Effector memory CD8-positive, alpha-beta T cell (primary cell): Measurements from ENCODE around the gene SHOX.
"Not testable (repeated sequence)": the region's sequence is repeated elsewhere in the genome, so short reads cannot be mapped to it uniquely, and the experiment has no call there.

Experiments used
- ATAC-seq: fragments of 150-1000 bp; cut with Tn5 transposase; replicated peaks from 2 replicates; pipeline ENCODE4 v1.10.0; 2021; ENCODE audit warnings: mild to moderate bottlenecking, moderate library complexity
- DNase-seq, 3 experiments: peaks; one replicate each; pipeline ENCODE4 v3.0.0; 2021
- H3K27ac Mint-ChIP-seq, 2 donors: one replicate each; pipeline ENCODE4 v1.8.0; 2022; ENCODE audit warnings: mild to moderate bottlenecking in 2 of 2, mixed read lengths in 2 of 2, moderate library complexity in 2 of 2
- H3K27me3 Mint-ChIP-seq, 2 donors: one replicate each; pipeline ENCODE4 v1.8.0; 2022; ENCODE audit warnings: mixed read lengths in 2 of 2
- H3K36me3 Mint-ChIP-seq: one replicate; pipeline ENCODE4 v1.8.0; 2022; ENCODE audit warnings: mild to moderate bottlenecking, moderate library complexity, mixed read lengths; ENCODE audit not compliant: insufficient read depth
- H3K4me1 Mint-ChIP-seq, 2 donors: one replicate each; pipeline ENCODE4 v1.8.0; 2022; ENCODE audit warnings: low read depth in 2 of 2, mixed read lengths in 2 of 2
- H3K4me3 Mint-ChIP-seq, 2 donors: one replicate each; pipeline ENCODE4 v1.8.0; 2022; ENCODE audit warnings: mild to moderate bottlenecking in 2 of 2, mixed read lengths in 2 of 2, moderate library complexity in 2 of 2
- H3K9me3 Mint-ChIP-seq, 2 donors: one replicate each; pipeline ENCODE4 v1.8.0; 2022; ENCODE audit warnings: mixed read lengths in 2 of 2

The SHOX gene

DNA sequence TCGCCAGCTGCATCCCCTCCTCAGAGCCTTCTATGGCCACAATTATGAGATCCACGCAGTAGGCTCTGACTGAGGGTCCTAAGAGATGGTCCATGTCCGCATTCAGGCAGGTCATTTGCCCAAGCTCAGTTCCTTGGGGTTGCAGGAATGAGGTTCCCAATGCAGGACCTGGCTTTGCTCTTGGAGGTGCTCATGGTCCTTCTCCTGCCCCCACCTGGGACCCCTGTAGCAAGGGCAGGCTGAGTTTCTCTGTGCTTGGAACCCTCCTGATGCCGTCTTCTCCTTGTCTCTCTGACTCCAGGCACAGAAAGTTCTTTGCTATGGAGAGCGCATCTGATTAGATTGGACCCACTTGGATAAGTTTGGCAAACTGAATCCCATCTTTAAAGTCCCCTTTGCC lies 16.5 kb upstream of the SHOX start:
- Mint-ChIP-seq H3K27me3 (peaks cover 10 to 18% of the 10 kb centered on the region in 2 donors), H3K36me3 (no peaks in the 10 kb centered on the region), H3K4me1 (no peaks in the 10 kb centered on the region), H3K4me3 (no peak overlapping the region), H3K9me3 (peaks cover 23 to 37% of the 10 kb centered on the region in 2 donors), H3K27ac (no peak overlapping the region)
- ATAC-seq (no peak), DNase-seq (no peak)

DNA sequence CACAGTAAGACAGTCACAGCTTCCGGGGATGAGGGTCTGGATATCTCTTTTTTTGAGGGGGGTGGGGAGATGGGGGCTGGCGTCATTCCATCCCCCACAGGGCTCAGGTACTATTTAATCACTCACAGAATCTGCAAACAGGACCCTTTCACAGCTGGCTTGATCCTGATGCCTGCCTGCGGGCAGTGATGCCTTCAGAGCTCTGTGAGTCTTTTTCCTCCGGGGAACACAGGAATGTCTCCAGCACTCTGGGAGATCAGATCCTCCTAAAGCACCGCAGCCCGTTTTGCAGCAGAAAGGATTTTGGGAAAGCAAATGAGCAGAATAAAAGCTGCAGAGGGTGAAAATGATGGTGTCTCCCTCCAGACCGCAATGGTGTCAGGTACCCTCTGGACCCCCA lies 13.2 kb upstream of the SHOX start:
- H3K4me3 Mint-ChIP-seq = no peak overlapping the region
- no peak for ATAC-seq
- peaks cover 0 to 4% of the 10 kb centered on the region in 2 donors for H3K4me1 Mint-ChIP-seq
- H3K27me3 Mint-ChIP-seq = peaks cover 10 to 24% of the 10 kb centered on the region in 2 donors
- no peak for DNase-seq
- no peaks in the 10 kb centered on the region for H3K36me3 Mint-ChIP-seq
- H3K9me3 Mint-ChIP-seq = peaks cover 21 to 24% of the 10 kb centered on the region in 2 donors
- no peak overlapping the region for H3K27ac Mint-ChIP-seq

DNA sequence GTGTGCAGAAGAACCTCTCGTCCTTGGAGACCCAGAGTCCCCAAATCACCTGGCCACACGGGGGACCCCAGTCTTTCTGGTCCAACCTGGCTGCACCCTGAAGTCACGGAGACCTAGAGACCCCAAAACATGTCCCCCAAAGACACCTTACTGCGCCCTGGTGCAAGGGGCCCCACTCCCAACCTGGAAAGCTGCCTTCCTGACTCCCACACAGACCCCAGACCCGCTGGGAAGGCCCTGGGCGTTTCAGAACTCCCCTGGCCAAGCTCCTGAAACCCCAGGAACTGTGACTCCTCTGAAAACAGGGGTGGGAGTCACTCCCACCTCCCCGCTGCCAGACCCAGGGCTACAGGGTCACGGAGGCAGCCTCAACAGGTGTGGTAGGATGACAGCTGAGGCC lies 12.7 kb upstream of the SHOX start:
- DNase-seq (no peak), ATAC-seq (no peak)
- Mint-ChIP-seq H3K27ac (no peak overlapping the region), H3K36me3 (no peaks in the 10 kb centered on the region), H3K27me3 (peaks cover 10 to 29% of the 10 kb centered on the region in 2 donors), H3K9me3 (peaks cover 23 to 26% of the 10 kb centered on the region in 2 donors), H3K4me1 (peaks cover 0 to 9% of the 10 kb centered on the region in 2 donors), H3K4me3 (no peak overlapping the region)

DNA sequence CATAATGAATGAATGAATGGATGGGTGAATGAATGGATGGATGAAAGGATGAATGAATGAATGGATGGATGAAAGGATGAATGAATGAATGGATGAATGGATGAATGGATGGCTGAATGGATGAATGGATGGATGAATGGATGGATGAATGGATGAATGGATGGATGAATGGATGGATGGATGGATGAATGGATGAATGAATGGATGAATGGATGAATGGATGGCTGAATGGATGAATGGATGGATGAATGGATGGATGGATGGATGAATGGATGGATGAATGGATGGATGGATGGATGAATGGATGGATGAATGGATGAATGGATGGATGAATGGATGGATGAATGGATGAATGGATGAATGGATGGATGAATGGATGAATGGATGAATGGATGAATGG lies 12.3 kb upstream of the SHOX start:
- not testable (repeated sequence) for H3K27ac Mint-ChIP-seq, H3K4me3 Mint-ChIP-seq, H3K36me3 Mint-ChIP-seq, DNase-seq, ATAC-seq
- peaks cover 19 to 23% of the 10 kb centered on the region in 2 donors for H3K9me3 Mint-ChIP-seq
- peaks cover 0 to 13% of the 10 kb centered on the region in 2 donors for H3K4me1 Mint-ChIP-seq
- H3K27me3 Mint-ChIP-seq = peaks cover 10 to 33% of the 10 kb centered on the region in 2 donors

DNA sequence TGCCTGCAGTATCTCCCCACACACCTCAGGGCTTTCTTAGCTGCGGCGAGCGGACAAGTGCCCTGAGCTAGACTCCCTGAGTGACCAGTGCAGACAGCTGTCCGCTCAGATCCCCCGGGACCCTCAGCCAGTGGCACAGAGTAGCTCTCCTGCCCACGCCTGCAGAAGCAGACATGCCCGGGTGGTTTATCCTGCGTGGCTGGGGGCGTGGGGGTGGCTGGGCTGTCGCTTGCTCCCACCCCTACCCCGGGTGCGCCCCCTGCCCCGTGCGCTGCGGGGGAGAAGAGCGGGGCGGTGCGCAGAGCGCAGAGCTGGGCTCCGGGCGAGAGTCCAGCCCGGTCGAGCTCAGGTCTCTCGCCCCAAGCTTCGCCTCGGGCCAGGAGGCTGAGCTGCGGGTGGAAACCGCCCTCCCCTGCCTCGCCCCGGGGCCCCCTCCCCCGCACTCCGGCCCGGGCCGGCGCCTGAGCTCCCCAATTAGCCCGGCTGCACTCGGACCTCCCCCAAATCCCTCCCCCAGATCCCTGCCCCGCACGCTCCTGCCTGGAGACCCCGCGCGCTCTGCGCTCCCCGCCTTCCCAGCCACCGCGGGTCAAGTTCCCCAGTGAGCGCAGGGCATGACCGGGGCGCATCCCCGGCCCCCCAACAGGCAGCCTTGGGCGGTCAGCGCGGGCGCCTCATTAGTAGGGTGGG lies 11.7 kb upstream of the SHOX start:
- DNase-seq (no peak), ATAC-seq (no peak)
- Mint-ChIP-seq H3K27ac (no peak overlapping the region), H3K4me3 (no peak overlapping the region), H3K36me3 (no peaks in the 10 kb centered on the region), H3K27me3 (peaks cover 10 to 36% of the 10 kb centered on the region in 2 donors), H3K9me3 (peaks cover 17 to 22% of the 10 kb centered on the region in 2 donors), H3K4me1 (peaks cover 0 to 14% of the 10 kb centered on the region in 2 donors)

DNA sequence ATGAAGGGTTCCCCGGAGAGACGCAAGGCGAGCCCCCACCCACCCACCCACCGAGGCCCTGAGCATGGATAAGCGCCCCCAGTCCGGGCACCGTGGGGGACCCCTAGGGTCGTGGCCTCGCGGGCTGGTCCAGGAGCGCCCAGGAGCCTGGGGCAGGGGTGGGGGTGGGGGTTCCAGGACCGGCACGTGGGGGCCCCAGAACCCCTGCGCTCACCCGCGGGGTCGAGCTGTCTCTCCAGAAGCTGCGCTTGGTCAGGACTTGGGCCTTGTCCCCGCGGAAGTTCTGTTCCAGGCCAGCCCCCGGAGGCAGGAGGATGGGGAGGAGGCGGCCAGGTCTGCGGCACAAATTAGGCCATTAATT lies 11.2 kb upstream of the SHOX start:
- DNase-seq = no peak

DNA sequence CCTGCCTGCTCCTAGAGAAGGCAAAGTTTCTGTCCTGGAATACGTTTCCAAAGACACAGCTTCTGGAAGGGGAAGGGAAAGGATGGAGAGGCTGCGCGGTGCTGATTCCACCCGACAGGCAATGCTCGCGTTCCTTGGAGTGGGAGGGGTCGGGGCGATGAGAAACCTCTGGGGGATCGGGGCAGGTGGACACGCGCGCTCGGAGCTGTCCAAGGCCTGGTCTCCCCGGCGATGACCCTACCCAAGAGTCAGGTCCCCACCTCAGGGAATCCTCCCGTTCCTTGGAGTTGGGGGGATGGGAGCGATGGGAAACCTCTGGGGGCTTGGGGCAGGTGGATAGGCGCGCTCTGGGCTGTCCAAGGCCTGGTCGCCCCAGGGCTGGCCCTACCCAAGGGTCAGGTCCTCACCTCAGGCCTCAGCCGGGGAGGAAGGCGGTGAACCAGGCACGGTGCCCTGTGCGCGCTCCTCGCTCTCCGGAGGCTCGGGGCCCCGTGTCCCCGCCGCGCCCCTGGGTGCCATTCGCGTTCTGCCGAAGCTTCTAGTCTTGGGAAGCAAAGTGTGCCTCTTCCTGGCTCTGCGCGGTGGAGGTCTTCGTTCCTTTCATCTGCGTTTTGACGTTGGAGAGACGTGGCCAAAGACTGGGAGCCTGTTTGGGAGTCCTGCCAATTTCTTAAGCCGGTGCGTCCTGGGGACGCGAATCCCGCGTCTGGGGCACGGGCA lies 10.6 kb upstream of the SHOX start:
- H3K27ac Mint-ChIP-seq = no peak overlapping the region
- H3K4me1 Mint-ChIP-seq = peaks cover 0 to 14% of the 10 kb centered on the region in 2 donors
- DNase-seq (no peak), ATAC-seq (no peak)
- H3K9me3 Mint-ChIP-seq = peaks cover 8 to 16% of the 10 kb centered on the region in 2 donors
- peaks cover 10 to 27% of the 10 kb centered on the region in 2 donors for H3K27me3 Mint-ChIP-seq
- no peaks in the 10 kb centered on the region for H3K36me3 Mint-ChIP-seq
- no peak overlapping the region for H3K4me3 Mint-ChIP-seq

More for the DNA sequence above, 11.2 kb upstream of the SHOX start:
- no peak for ATAC-seq
- Mint-ChIP-seq H3K27me3 (peaks cover 10 to 31% of the 10 kb centered on the region in 2 donors), H3K4me1 (peaks cover 0 to 14% of the 10 kb centered on the region in 2 donors), H3K4me3 (no peak overlapping the region), H3K9me3 (peaks cover 12 to 19% of the 10 kb centered on the region in 2 donors), H3K36me3 (no peaks in the 10 kb centered on the region), H3K27ac (no peak overlapping the region)

DNA sequence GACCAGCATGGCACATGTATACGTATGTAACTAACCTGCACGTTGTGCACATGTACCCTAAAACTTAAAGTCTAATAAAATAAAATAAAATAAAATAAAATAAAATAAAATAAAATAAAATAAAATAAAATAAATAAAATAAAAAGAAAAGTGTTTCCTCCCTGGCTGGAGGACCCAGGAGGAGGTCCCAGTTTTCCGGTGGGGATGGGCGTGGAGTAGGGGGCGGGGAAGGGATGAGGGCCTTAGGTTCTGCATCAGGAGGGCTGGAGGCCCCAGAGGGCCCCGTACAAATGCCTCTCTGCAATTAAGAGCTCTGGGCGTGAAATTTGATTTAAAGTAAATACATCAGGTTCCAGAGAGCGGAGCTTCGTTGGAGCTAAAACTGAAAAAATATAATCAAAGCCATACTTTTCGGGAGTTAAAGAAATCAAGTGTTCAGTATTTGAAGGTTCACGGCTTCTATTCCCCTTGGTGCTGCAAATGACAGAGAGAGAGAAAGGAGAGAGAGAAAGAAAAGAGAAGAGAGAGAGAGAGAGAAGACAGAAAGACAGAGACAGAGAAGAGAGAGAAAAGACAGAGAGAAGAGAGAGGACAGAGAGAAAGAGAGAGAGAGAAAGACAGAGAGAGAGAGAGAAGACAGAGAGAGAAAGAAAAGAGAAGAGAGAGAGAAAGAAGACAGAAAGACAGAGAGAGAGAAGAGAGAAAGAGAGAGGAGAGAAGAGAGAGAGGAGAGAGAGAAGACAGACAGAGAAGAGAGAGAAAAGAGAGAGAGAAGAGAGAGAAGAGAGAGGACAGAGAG lies 8.7 kb upstream of the SHOX start:
- ATAC-seq = no peak
- DNase-seq = no peak
- peaks cover 0 to 27% of the 10 kb centered on the region in 2 donors for H3K4me1 Mint-ChIP-seq
- H3K9me3 Mint-ChIP-seq = peaks cover 16 to 27% of the 10 kb centered on the region in 2 donors
- peaks cover 10 to 27% of the 10 kb centered on the region in 2 donors for H3K27me3 Mint-ChIP-seq
- H3K27ac Mint-ChIP-seq = no peak overlapping the region
- no peaks in the 10 kb centered on the region for H3K36me3 Mint-ChIP-seq
- H3K4me3 Mint-ChIP-seq = no peak overlapping the region

DNA sequence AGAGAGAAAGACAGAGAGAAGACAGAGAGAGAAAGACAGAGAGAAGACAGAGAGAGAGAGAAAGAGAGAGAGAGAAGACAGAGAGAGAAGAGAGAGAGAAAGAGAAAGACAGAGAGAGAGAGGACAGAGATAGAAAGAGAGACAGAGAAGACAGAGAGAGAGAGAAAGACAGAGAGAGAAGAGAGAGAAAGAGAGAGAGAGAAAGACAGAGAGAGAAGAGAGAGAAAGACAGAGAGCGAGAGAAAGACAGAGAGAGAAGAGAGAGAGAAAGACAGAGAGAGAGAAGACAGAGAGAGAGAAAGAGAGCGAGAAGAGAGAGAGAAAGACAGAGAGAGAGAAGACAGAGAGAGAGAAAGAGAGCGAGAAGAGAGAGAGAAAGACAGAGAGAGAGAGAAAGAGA lies 7.8 kb upstream of the SHOX start:
- DNase-seq, H3K27ac Mint-ChIP-seq, H3K36me3 Mint-ChIP-seq, ATAC-seq, H3K4me3 Mint-ChIP-seq: not testable (repeated sequence)
- peaks cover 19 to 28% of the 10 kb centered on the region in 2 donors for H3K9me3 Mint-ChIP-seq
- peaks cover 0 to 30% of the 10 kb centered on the region in 2 donors for H3K4me1 Mint-ChIP-seq
- H3K27me3 Mint-ChIP-seq = peaks cover 12 to 27% of the 10 kb centered on the region in 2 donors

DNA sequence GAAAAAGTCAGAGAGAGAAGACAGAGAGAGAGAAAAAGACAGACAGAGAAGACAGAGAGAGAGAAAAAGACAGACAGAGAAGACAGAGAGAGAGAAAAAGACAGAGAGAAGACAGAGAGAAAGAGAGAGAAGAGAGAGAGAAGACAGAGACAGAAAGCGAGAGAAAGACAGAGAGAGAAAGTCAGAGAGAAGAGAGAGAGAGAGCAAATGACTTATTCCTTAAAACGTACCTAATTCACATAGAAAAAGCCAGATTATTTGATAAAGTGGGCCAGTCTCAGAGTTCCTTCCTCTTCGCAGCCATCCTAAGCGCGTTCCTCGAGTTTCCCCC lies 7.4 kb upstream of the SHOX start:
- Mint-ChIP-seq H3K9me3 (peaks cover 19 to 29% of the 10 kb centered on the region in 2 donors), H3K4me3 (no peak overlapping the region), H3K4me1 (peaks cover 0 to 34% of the 10 kb centered on the region in 2 donors), H3K36me3 (no peaks in the 10 kb centered on the region), H3K27ac (no peak overlapping the region), H3K27me3 (peaks cover 12 to 23% of the 10 kb centered on the region in 2 donors)
- no peak for DNase-seq
- ATAC-seq = no peak

DNA sequence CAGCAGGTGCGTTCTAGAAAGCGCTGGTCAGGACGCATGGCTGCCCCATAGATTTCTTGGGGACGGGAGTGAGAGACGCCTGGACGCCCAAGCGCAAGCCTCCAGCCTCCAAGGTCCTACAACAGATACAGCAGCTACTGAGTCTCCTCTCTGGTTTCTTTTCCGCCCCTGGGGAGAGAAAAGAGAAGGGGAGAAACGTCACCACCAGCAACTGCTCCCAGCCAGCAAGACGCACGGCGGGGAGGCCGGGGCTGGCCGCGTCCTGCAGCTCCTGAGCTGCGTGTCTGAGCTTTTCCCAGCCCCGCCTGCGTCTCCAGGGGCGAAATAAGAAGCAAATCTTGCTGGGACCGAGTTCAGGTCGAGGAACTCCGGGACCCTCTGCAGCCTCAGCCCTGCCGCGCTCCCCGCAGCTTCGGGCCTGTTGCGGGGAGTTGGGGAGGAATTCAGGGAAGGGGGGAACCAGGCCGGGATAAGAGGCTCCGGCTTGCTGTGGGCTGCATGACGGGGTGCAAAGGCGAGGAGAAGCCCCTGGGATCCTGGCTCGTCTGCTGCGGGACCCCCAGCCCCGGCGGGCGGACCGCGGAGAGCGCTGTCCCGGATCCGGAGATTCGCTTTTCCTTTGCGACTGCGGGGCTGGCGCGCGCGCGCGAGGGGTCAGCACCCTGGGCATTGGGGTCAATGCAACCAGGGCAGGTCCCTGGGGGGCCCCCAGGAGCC lies 6.8 kb upstream of the SHOX start:
- Mint-ChIP-seq H3K36me3 (no peaks in the 10 kb centered on the region), H3K27me3 (peaks cover 13 to 18% of the 10 kb centered on the region in 2 donors), H3K4me1 (peaks cover 0 to 35% of the 10 kb centered on the region in 2 donors), H3K27ac (no peak overlapping the region), H3K4me3 (no peak overlapping the region), H3K9me3 (peaks cover 19 to 29% of the 10 kb centered on the region in 2 donors)
- DNase-seq (no peak), ATAC-seq (no peak)

DNA sequence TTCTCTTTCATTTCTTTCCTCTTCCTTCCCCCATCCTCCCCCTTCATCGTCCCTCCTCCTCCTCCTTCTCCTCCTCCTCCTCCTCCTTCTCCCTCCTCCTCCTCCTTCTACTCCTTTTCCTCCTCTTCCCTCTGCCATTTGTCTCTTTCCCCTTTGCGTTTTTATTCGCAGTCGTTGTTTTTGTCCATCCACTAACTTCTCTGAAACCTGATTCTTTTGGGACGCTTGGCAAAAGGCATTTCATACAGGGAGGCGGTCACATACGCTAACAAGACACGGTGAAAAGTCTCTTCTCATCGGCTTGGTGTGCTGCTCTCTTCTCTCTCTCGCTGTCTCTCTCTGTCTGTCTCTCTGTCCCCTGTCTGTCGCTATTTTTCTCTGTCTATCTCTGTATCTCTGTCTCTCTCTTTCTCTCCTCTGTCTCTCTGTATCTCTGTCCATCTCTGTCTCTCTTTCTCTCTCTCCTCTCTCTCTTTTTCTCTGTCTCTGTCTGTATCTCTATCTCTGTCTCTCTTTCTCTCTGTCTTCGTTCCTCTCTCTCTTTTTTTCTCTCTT lies 5.4 kb upstream of the SHOX start:
- H3K4me3 Mint-ChIP-seq = no peak overlapping the region
- H3K9me3 Mint-ChIP-seq = peaks cover 27 to 35% of the 10 kb centered on the region in 2 donors
- H3K36me3 Mint-ChIP-seq = no peaks in the 10 kb centered on the region
- DNase-seq = no peak
- no peak for ATAC-seq
- peaks cover 23 to 27% of the 10 kb centered on the region in 2 donors for H3K27me3 Mint-ChIP-seq
- peaks cover 0 to 42% of the 10 kb centered on the region in 2 donors for H3K4me1 Mint-ChIP-seq
- no peak overlapping the region for H3K27ac Mint-ChIP-seq

DNA sequence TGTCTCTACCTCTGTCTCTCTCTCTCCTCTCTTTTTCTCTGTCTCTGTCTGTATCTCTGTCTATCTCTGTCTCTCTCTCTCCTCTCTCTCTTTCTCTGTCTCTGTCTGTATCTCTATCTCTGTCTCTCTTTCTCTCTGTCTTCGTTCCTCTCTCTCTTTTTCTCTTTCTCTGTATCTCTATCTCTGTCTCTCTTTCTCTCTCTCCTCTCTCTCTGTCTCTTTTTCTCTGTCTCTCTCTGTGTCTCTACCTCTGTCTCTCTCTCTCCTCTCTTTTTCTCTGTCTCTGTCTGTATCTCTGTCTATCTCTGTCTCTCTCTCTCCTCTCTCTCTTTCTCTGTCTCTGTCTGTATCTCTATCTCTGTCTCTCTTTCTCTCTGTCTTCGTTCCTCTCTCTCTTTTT lies 4.5 kb upstream of the SHOX start:
- not testable (repeated sequence) for DNase-seq, H3K36me3 Mint-ChIP-seq, H3K4me3 Mint-ChIP-seq, ATAC-seq, H3K27ac Mint-ChIP-seq
- Mint-ChIP-seq H3K4me1 (peaks cover 0 to 42% of the 10 kb centered on the region in 2 donors), H3K9me3 (peaks cover 27 to 35% of the 10 kb centered on the region in 2 donors), H3K27me3 (peaks cover 23 to 33% of the 10 kb centered on the region in 2 donors)
